ENCODE measurements around the gene TMEM233.

The TMEM233 gene

DNA sequence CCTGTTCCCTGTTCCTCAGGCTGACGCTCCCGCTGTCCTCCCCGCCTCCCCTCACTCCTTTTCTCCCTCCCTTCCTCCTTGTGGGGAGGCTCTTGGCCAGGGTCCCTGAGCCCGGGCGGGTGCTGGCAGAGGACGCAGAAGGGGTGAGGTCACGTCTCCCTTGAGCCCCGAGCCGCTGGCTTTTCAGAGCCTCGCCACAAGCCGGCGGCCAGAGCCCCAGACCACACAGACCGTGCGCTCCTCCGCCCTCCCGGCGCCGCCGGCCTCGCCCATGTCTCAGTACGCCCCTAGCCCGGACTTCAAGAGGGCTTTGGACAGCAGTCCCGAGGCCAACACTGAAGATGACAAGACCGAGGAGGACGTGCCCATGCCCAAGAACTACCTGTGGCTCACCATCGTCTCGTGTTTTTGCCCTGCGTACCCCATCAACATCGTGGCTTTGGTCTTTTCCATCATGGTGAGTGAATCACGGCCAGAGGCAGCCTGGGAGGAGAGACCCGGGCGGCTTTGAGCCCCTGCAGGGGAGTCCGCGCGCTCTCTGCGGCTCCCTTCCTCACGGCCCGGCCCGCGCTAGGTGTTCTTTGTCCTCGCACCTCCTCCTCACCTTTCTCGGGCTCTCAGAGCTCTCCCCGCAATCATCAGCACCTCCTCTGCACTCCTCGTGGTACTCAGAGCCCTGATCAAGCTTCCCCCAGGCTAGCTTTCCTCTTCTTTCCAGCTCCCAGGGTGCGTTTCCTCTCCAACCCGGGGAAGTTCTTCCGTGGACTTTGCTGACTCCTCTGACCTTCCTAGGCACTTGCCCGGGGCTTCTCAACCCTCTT is at the start of gene TMEM233:
TSS of gene TMEM233 (plus strand) at position 197 of the 821 bp plus-strand sequence. CDS start at position 272, 75 bp downstream.
- H3K4me1 ChIP-seq (ENCODE audit: control insufficient read depth, insufficient read depth, low read length): no peaks in the 10 kb centered on the region
- H3K27me3 ChIP-seq (ENCODE audit: control insufficient read depth, insufficient read depth, low read length): peaks cover 5% of the 10 kb centered on the region
- H3K9ac ChIP-seq (ENCODE audit: low read length): no peak within 1 kb of the TSS
- peak within 1 kb of the TSS; percentile 19 for H3K4me3 ChIP-seq (ENCODE audit: low read length)
- no peak within 1 kb of the TSS for H3K27ac ChIP-seq (ENCODE audit: low read depth, low read length)
- no peaks in the 10 kb centered on the region for H3K36me3 ChIP-seq (ENCODE audit: control insufficient read depth, insufficient read depth, low read length)

GRCh38 chr12:119544765-119545625 is 48.6 kb upstream of the TMEM233 start:
- H3K27me3 ChIP-seq (ENCODE audit: control insufficient read depth, insufficient read depth, low read length): peaks cover 3% of the 10 kb centered on the region
- H3K4me3 ChIP-seq (ENCODE audit: low read length): no peak overlapping the region
- H3K27ac ChIP-seq (ENCODE audit: low read depth, low read length): no peak overlapping the region
- no peaks in the 10 kb centered on the region for H3K4me1 ChIP-seq (ENCODE audit: control insufficient read depth, insufficient read depth, low read length)
- no peaks in the 10 kb centered on the region for H3K36me3 ChIP-seq (ENCODE audit: control insufficient read depth, insufficient read depth, low read length)
- H3K9ac ChIP-seq (ENCODE audit: low read length): no peak overlapping the region

- no peak overlapping the region for H3K4me3 ChIP-seq (ENCODE audit: low read length)
- no peaks in the 10 kb centered on the region for H3K4me1 ChIP-seq (ENCODE audit: control insufficient read depth, insufficient read depth, low read length)
- no peaks in the 10 kb centered on the region for H3K27me3 ChIP-seq (ENCODE audit: control insufficient read depth, insufficient read depth, low read length)
- H3K36me3 ChIP-seq (ENCODE audit: control insufficient read depth, insufficient read depth, low read length): no peaks in the 10 kb centered on the region
- no peak overlapping the region for H3K27ac ChIP-seq (ENCODE audit: low read depth, low read length)
- no peak overlapping the region for H3K9ac ChIP-seq (ENCODE audit: low read length)
These were observed 47.2 kb upstream of the TMEM233 start for GRCh38 chr12:119546340-119546739.

- Histone ChIP-seq H3K4me3 (ENCODE audit: low read length) (no peak overlapping the region), H3K9ac (ENCODE audit: low read length) (no peak overlapping the region), H3K27ac (ENCODE audit: low read depth, low read length) (no peak overlapping the region), H3K4me1 (ENCODE audit: control insufficient read depth, insufficient read depth, low read length) (no peaks in the 10 kb centered on the region), H3K27me3 (ENCODE audit: control insufficient read depth, insufficient read depth, low read length) (no peaks in the 10 kb centered on the region), H3K36me3 (ENCODE audit: control insufficient read depth, insufficient read depth, low read length) (no peaks in the 10 kb centered on the region)
These were observed 46.6 kb upstream of the TMEM233 start for GRCh38 chr12:119547001-119547400.

DNA sequence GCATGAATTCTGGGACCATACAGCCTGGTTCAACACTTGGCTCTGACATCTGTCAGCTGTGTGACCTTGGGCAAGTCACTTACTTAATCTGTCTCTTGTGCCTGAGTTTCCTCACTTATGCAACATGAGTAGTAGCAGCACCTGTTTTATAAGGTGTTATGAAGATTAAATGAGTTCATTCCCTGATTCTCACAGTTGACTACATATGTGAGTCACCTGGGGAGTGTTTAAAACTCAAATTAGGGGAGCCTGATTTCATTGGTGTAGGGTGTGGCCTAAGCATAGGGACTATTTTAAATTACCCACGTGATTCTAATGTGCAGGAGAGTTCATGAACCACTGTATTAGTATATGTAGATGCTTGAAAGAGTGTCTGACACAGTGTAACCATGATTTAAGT is 36.7 kb upstream of the TMEM233 start:
- Histone ChIP-seq H3K36me3 (ENCODE audit: control insufficient read depth, insufficient read depth, low read length) (no peaks in the 10 kb centered on the region), H3K4me1 (ENCODE audit: control insufficient read depth, insufficient read depth, low read length) (no peaks in the 10 kb centered on the region), H3K27me3 (ENCODE audit: control insufficient read depth, insufficient read depth, low read length) (no peaks in the 10 kb centered on the region), H3K4me3 (ENCODE audit: low read length) (no peak overlapping the region), H3K9ac (ENCODE audit: low read length) (no peak overlapping the region), H3K27ac (ENCODE audit: low read depth, low read length) (no peak overlapping the region)

GRCh38 chr12:119565404-119565803 is 28.2 kb upstream of the TMEM233 start:
- H3K4me1 ChIP-seq (ENCODE audit: control insufficient read depth, insufficient read depth, low read length): no peaks in the 10 kb centered on the region
- H3K9ac ChIP-seq (ENCODE audit: low read length): no peak overlapping the region
- no peaks in the 10 kb centered on the region for H3K36me3 ChIP-seq (ENCODE audit: control insufficient read depth, insufficient read depth, low read length)
- H3K27me3 ChIP-seq (ENCODE audit: control insufficient read depth, insufficient read depth, low read length): no peaks in the 10 kb centered on the region
- no peak overlapping the region for H3K4me3 ChIP-seq (ENCODE audit: low read length)
- H3K27ac ChIP-seq (ENCODE audit: low read depth, low read length): no peak overlapping the region

DNA sequence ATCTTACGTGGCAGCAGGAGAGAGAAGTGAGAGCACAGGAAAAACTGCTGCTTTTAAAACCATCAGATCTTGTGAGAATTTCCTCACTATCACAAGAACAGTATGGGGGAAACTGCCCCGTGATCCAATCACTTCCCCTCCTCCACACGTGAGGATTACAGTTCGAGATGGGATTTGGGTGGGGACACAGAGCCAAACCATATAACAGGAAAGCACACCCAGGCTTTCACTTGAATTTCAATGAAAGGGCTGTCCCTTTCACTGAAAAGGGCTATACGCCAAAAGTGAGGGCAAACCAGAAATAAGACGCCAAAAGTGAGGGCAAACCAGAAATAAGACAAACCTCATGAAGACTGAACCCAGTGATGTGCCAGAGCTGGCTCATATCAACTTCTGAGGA is 22.8 kb upstream of the TMEM233 start:
- no peaks in the 10 kb centered on the region for H3K4me1 ChIP-seq (ENCODE audit: control insufficient read depth, insufficient read depth, low read length)
- H3K27me3 ChIP-seq (ENCODE audit: control insufficient read depth, insufficient read depth, low read length): no peaks in the 10 kb centered on the region
- H3K36me3 ChIP-seq (ENCODE audit: control insufficient read depth, insufficient read depth, low read length): no peaks in the 10 kb centered on the region
- H3K4me3 ChIP-seq (ENCODE audit: low read length): no peak overlapping the region
- no peak overlapping the region for H3K9ac ChIP-seq (ENCODE audit: low read length)
- no peak overlapping the region for H3K27ac ChIP-seq (ENCODE audit: low read depth, low read length)

GRCh38 chr12:119573086-119573485 is 20.5 kb upstream of the TMEM233 start:
- H3K4me3 ChIP-seq (ENCODE audit: low read length): no peak overlapping the region
- H3K27me3 ChIP-seq (ENCODE audit: control insufficient read depth, insufficient read depth, low read length): no peaks in the 10 kb centered on the region
- no peaks in the 10 kb centered on the region for H3K4me1 ChIP-seq (ENCODE audit: control insufficient read depth, insufficient read depth, low read length)
- no peak overlapping the region for H3K27ac ChIP-seq (ENCODE audit: low read depth, low read length)
- no peak overlapping the region for H3K9ac ChIP-seq (ENCODE audit: low read length)
- H3K36me3 ChIP-seq (ENCODE audit: control insufficient read depth, insufficient read depth, low read length): no peaks in the 10 kb centered on the region

DNA sequence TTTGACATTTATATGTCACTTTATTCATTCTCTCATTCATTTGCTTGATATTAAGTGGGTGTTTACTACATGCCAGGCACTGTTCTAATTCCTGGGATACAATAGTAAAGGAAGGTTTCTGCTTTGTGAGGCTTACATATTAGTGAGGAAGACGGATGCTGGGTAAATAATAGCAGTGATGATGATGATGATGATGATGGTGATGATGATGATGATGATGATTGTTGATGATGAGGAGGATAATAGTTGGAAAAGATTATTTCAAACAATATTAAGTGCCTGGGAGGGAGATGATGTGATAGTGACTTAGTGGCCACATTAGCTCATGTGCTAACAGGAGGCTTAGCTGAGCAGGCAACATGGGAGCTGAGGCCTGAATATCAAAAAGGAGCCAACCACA is 19.3 kb upstream of the TMEM233 start:
- Histone ChIP-seq H3K36me3 (ENCODE audit: control insufficient read depth, insufficient read depth, low read length) (no peaks in the 10 kb centered on the region), H3K9ac (ENCODE audit: low read length) (no peak overlapping the region), H3K4me1 (ENCODE audit: control insufficient read depth, insufficient read depth, low read length) (no peaks in the 10 kb centered on the region), H3K27ac (ENCODE audit: low read depth, low read length) (no peak overlapping the region), H3K27me3 (ENCODE audit: control insufficient read depth, insufficient read depth, low read length) (no peaks in the 10 kb centered on the region), H3K4me3 (ENCODE audit: low read length) (no peak overlapping the region)

DNA sequence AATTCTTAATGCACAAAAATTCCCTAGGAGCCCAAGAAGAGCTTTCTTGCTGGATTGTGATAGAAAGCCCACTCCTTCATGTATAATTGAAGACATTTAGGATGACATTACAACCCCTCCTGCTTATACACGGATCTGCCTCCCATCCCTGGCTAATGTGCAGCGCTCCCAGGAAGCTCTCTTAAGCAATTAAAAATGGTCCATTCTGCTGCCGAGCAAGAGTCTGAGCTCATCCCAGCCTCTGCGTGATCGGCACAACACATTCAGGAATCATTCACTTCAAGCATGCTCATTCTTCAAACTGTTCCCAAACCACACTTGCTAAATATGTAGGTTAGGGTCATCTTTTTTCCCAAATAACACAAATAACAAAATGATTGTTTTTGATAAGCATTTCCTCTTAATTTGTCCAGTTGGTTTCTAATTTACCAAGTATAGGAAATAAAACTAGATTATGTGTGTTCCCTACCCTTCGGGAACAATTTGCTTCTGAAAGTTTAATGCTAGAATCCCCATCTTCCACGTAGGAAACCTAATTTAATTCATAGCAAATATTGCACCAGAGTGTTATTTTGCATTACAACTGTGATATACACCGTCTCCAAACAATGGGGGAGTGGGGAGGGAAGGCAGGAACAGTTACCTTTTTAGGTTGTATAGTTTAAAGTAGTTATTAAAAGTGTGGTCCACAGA is 17.3 kb upstream of the TMEM233 start:
- no peaks in the 10 kb centered on the region for H3K27me3 ChIP-seq (ENCODE audit: control insufficient read depth, insufficient read depth, low read length)
- H3K4me1 ChIP-seq (ENCODE audit: control insufficient read depth, insufficient read depth, low read length): no peaks in the 10 kb centered on the region
- no peaks in the 10 kb centered on the region for H3K36me3 ChIP-seq (ENCODE audit: control insufficient read depth, insufficient read depth, low read length)
- H3K27ac ChIP-seq (ENCODE audit: low read depth, low read length): no peak overlapping the region
- H3K4me3 ChIP-seq (ENCODE audit: low read length): no peak overlapping the region
- no peak overlapping the region for H3K9ac ChIP-seq (ENCODE audit: low read length)

GRCh38 chr12:119576915-119577314 is 16.7 kb upstream of the TMEM233 start:
- Histone ChIP-seq H3K27me3 (ENCODE audit: control insufficient read depth, insufficient read depth, low read length) (no peaks in the 10 kb centered on the region), H3K9ac (ENCODE audit: low read length) (no peak overlapping the region), H3K27ac (ENCODE audit: low read depth, low read length) (no peak overlapping the region), H3K4me1 (ENCODE audit: control insufficient read depth, insufficient read depth, low read length) (no peaks in the 10 kb centered on the region), H3K4me3 (ENCODE audit: low read length) (no peak overlapping the region), H3K36me3 (ENCODE audit: control insufficient read depth, insufficient read depth, low read length) (no peaks in the 10 kb centered on the region)

GRCh38 chr12:119578112-119578511 is 15.5 kb upstream of the TMEM233 start:
- no peak overlapping the region for H3K4me3 ChIP-seq (ENCODE audit: low read length)
- H3K4me1 ChIP-seq (ENCODE audit: control insufficient read depth, insufficient read depth, low read length): no peaks in the 10 kb centered on the region
- no peaks in the 10 kb centered on the region for H3K27me3 ChIP-seq (ENCODE audit: control insufficient read depth, insufficient read depth, low read length)
- no peak overlapping the region for H3K27ac ChIP-seq (ENCODE audit: low read depth, low read length)
- no peak overlapping the region for H3K9ac ChIP-seq (ENCODE audit: low read length)
- no peaks in the 10 kb centered on the region for H3K36me3 ChIP-seq (ENCODE audit: control insufficient read depth, insufficient read depth, low read length)
